Fibroblast of lung (primary cell): ENCODE results near the gene ANGPTL3. TPM values are rescaled to one million over a fixed set of nuclear protein-coding genes. Genes with fewer than 3 reads are reported as not detected.

Experiments
- DNase-seq, 2 donors: peaks; one replicate each; pipeline versions ENCODE4 v3.0.0 to v3.0.0-alpha.2; 2010; ENCODE audit warnings: low read depth in 2 of 2
- H2AFZ ChIP-seq: 2 replicates; pipeline ENCODE4 v1.5.1; 2012; ENCODE audit warnings: low read length, control low read depth, inconsistent platforms
- H3K27ac ChIP-seq: 2 replicates; pipeline ENCODE4 v1.5.1; 2011; ENCODE audit warnings: low read length, control low read depth; ENCODE audit not compliant: insufficient read depth
- H3K27me3 ChIP-seq: 2 replicates; pipeline ENCODE4 v1.5.1; 2011; ENCODE audit warnings: mild to moderate bottlenecking, low read length; ENCODE audit not compliant: control insufficient read depth, insufficient read depth
- H3K36me3 ChIP-seq: 2 replicates; pipeline ENCODE4 v1.5.1; 2011; ENCODE audit warnings: low read length; ENCODE audit not compliant: control insufficient read depth, insufficient read depth
- H3K4me1 ChIP-seq: 2 replicates; pipeline ENCODE4 v1.5.1; 2011; ENCODE audit warnings: low read length; ENCODE audit not compliant: control insufficient read depth, insufficient read depth; ENCODE audit errors: extremely low read depth
- H3K4me2 ChIP-seq: 2 replicates; pipeline ENCODE4 v1.5.1; 2011; ENCODE audit warnings: low read length, control low read depth; ENCODE audit not compliant: insufficient read depth; ENCODE audit errors: extremely low read depth
- H3K4me3 ChIP-seq, 4 experiments: fragments of 200-600 bp in 1 of 4; sonication (generic) in 1 of 4; replicated peaks in 1 of 4; 2 replicates each; pipeline ENCODE4 v1.5.1; 2011 to 2016; ENCODE audit warnings: low read length in 4 of 4, low read depth in 3 of 4, mild to moderate bottlenecking in 3 of 4, control low read depth in 2 of 4, inconsistent platforms in 1 of 4, mixed read lengths in 1 of 4; ENCODE audit not compliant: insufficient read depth in 1 of 4; ENCODE audit errors: control extremely low read depth in 1 of 4
- H3K79me2 ChIP-seq: 2 replicates; pipeline ENCODE4 v1.5.1; 2012; ENCODE audit warnings: mild to moderate bottlenecking, low read length, inconsistent platforms; ENCODE audit not compliant: control insufficient read depth, insufficient read depth
- H3K9ac ChIP-seq: 2 replicates; pipeline ENCODE4 v1.5.1; 2011; ENCODE audit warnings: mild to moderate bottlenecking, low read length, control low read depth; ENCODE audit not compliant: insufficient read depth
- H3K9me3 ChIP-seq: 2 replicates; pipeline ENCODE4 v1.5.1; 2012; ENCODE audit warnings: low read depth, low read length; ENCODE audit not compliant: control insufficient read depth, insufficient read depth
- H4K20me1 ChIP-seq: 2 replicates; pipeline ENCODE4 v1.5.1; 2011; ENCODE audit warnings: low read length; ENCODE audit not compliant: control insufficient read depth, insufficient read depth; ENCODE audit errors: extremely low read depth
- EZH2 ChIP-seq: IDR thresholded peaks from 2 replicates; pipeline ENCODE4 v1.5.1; 2012; ENCODE audit warnings: low read length, control low read depth, mild to moderate bottlenecking; ENCODE audit errors: missing control alignments
- polyA plus RNA-seq, 2 donors: library from polyadenylated mRNA; depleted of rRNA in 1 of 2; stranded (reverse) in 1 of 2; unstranded in 1 of 2; fragments of >200 nt; gene quantifications; 2 replicates each; pipeline ENCODE4 v1.2.1, GENCODE V29; 2011 to 2012; ENCODE audit warnings: missing spikeins in 1 of 2
- total RNA-seq: library from RNA; depleted of rRNA; stranded (reverse); fragments of >200 nt; gene quantifications from 2 replicates; pipeline ENCODE4 v1.2.1, GENCODE V29; 2014
- TF ChIP-seq, protein P1 (sequence below), 2 donors: IDR thresholded peaks in 1 of 2; conservative IDR thresholded peaks in 1 of 2; 1 replicate in 1 of 2; 2 replicates in 1 of 2; pipeline ENCODE4 v1.5.1; 2011 to 2012; ENCODE audit warnings: low read length in 2 of 2, control low read depth in 1 of 2, inconsistent platforms in 1 of 2, low read depth in 1 of 2, mild to moderate bottlenecking in 1 of 2

The ANGPTL3 gene
- total and polyA plus RNA-seq, 2 donors (not counting 1 experiment from before 2014, with no cell fraction given), result not detected

DNA sequence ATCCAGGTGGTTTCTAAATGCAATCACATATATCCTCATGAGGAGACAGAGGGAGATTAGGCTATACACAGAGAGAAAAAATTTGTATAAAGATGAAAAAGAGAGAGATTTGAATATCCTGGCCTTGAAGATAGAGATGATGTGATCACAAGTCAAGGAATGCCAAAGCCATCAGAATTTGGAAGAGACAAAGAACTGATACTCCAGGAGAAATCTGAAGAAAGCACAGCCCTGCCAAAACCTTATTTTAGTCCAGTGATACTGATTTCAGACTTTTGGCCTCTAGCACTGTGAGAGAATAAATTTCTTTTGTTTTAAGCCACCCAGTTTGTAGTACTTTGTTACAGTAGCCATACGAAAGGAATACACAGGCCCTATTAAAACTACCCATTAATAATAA is 57.4 kb downstream of the ANGPTL3 start:
- no peak overlapping the region for H3K4me2 ChIP-seq

More for the DNA sequence above, 57.4 kb downstream of the ANGPTL3 start:
- Histone ChIP-seq H3K27me3 (no peaks in the 10 kb centered on the region), H3K36me3 (no peaks in the 10 kb centered on the region), H3K4me1 (no peaks in the 10 kb centered on the region), H4K20me1 (no peaks in the 10 kb centered on the region), H2AFZ (no peak overlapping the region), H3K9ac (no peak overlapping the region), H3K4me3 (no peak overlapping the region), H3K27ac (no peak overlapping the region), H3K79me2 (peaks cover 14% of the 10 kb centered on the region), H3K9me3 (no peaks in the 10 kb centered on the region)
- no peak for DNase-seq
- no peak for TF ChIP-seq EZH2
- TF ChIP-seq, protein P1, sequence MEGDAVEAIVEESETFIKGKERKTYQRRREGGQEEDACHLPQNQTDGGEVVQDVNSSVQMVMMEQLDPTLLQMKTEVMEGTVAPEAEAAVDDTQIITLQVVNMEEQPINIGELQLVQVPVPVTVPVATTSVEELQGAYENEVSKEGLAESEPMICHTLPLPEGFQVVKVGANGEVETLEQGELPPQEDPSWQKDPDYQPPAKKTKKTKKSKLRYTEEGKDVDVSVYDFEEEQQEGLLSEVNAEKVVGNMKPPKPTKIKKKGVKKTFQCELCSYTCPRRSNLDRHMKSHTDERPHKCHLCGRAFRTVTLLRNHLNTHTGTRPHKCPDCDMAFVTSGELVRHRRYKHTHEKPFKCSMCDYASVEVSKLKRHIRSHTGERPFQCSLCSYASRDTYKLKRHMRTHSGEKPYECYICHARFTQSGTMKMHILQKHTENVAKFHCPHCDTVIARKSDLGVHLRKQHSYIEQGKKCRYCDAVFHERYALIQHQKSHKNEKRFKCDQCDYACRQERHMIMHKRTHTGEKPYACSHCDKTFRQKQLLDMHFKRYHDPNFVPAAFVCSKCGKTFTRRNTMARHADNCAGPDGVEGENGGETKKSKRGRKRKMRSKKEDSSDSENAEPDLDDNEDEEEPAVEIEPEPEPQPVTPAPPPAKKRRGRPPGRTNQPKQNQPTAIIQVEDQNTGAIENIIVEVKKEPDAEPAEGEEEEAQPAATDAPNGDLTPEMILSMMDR (conservative IDR thresholded peaks at IDR 0.05 in 1 of 2, IDR thresholded peaks at IDR 0.05 in 1 of 2; ENCODE audit: low read depth in 1 of 2, low read length in 2 of 2), result no peak

Other genes starting within 250 kb of the ANGPTL3 start
- gene USP1, start 160.5 kb upstream of the ANGPTL3 start, total RNA-seq, result 19.5 and 20.0 TPM in 2 replicates
- gene USP1, start 160.5 kb upstream of the ANGPTL3 start, polyA plus RNA-seq, result 17.3 and 21.1 TPM in 2 replicates
- 92.5 and 153 TPM in 2 replicates for gene DOCK7, start 90.9 kb downstream of the ANGPTL3 start, total RNA-seq
- 48.4 and 66.5 TPM in 2 replicates for gene DOCK7, start 90.9 kb downstream of the ANGPTL3 start, polyA plus RNA-seq
- gene ATG4C, start 186.6 kb downstream of the ANGPTL3 start, total RNA-seq, result 10.3 and 12.1 TPM in 2 replicates
- gene ATG4C, start 186.6 kb downstream of the ANGPTL3 start, polyA plus RNA-seq, result 6.4 and 9.0 TPM in 2 replicates